Stimulated activated CD8-positive, alpha-beta memory T cell treated with anti-CD3 and anti-CD28 coated beads, Interleukin-2, amount 100 ng/mL, for 48 hours (primary cell): ENCODE data around the gene GNB2.

Experiments used
- DNase-seq, 2 donors: peaks; one replicate each; pipeline ENCODE4 v3.0.0-alpha.2; 2020; ENCODE audit warnings: low read depth in 2 of 2

Gene GNB2

GRCh38 chr7:100726996-100727761, 53.6 kb downstream of the GNB2 start:
- DNase-seq, result no peak

GRCh38 chr7:100728196-100728595, 54.7 kb downstream of the GNB2 start:
- no peak for DNase-seq
